Type B pancreatic cell (in vitro differentiated cells): ENCODE measurements around the gene TMEM200C. TPM values are rescaled to one million over a fixed set of nuclear protein-coding genes. Genes with fewer than 3 reads are reported as not detected.

Experiments used
- DNase-seq: peaks from one replicate; pipeline ENCODE4 v3.0.0; 2021; ENCODE audit warnings: mixed read lengths; ENCODE audit not compliant: unreplicated experiment; ENCODE audit errors: extremely low spot score
- H3K27ac Mint-ChIP-seq: 2 replicates; pipeline ENCODE4 v1.8.0; 2021; ENCODE audit warnings: mild to moderate bottlenecking, mixed read lengths
- H3K27me3 Mint-ChIP-seq: 2 replicates; pipeline ENCODE4 v1.8.0; 2021; ENCODE audit warnings: mixed read lengths
- H3K36me3 Mint-ChIP-seq: 2 replicates; pipeline ENCODE4 v1.8.0; 2021; ENCODE audit warnings: mixed read lengths
- H3K4me1 Mint-ChIP-seq: one replicate; pipeline ENCODE4 v1.8.0; 2021; ENCODE audit warnings: mixed read lengths; ENCODE audit not compliant: unreplicated experiment
- H3K4me3 Mint-ChIP-seq: 2 replicates; pipeline ENCODE4 v1.8.0; 2021; ENCODE audit warnings: mild to moderate bottlenecking, mixed read lengths
- H3K9me3 Mint-ChIP-seq: 2 replicates; pipeline ENCODE4 v1.8.0; 2021; ENCODE audit warnings: mixed read lengths
- total RNA-seq: library from RNA; stranded (reverse); gene quantifications from 2 replicates; pipeline ENCODE4 v1.2.1, GENCODE V29; 2021; ENCODE audit warnings: low replicate concordance
- TF ChIP-seq, protein P1 (sequence below): fragments of 200-600 bp; sonication (generic); conservative IDR thresholded peaks from 2 replicates; pipeline ENCODE4 v1.5.0; 2021; ENCODE audit warnings: antibody characterized with exemption, mild to moderate bottlenecking

The TMEM200C gene
- total RNA-seq, 1 donor from 2014 or later, result 26.1 TPM

- Mint-ChIP-seq H3K4me3 (no peak overlapping the region), H3K9me3 (no peaks in the 10 kb centered on the region), H3K36me3 (no peaks in the 10 kb centered on the region), H3K27me3 (peaks cover 3% of the 10 kb centered on the region), H3K4me1 (no peaks in the 10 kb centered on the region), H3K27ac (no peak overlapping the region)
- DNase-seq, result no peak
- TF ChIP-seq, protein P1, sequence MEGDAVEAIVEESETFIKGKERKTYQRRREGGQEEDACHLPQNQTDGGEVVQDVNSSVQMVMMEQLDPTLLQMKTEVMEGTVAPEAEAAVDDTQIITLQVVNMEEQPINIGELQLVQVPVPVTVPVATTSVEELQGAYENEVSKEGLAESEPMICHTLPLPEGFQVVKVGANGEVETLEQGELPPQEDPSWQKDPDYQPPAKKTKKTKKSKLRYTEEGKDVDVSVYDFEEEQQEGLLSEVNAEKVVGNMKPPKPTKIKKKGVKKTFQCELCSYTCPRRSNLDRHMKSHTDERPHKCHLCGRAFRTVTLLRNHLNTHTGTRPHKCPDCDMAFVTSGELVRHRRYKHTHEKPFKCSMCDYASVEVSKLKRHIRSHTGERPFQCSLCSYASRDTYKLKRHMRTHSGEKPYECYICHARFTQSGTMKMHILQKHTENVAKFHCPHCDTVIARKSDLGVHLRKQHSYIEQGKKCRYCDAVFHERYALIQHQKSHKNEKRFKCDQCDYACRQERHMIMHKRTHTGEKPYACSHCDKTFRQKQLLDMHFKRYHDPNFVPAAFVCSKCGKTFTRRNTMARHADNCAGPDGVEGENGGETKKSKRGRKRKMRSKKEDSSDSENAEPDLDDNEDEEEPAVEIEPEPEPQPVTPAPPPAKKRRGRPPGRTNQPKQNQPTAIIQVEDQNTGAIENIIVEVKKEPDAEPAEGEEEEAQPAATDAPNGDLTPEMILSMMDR, result no peak
Measured at GRCh38 chr18:5914951-5915350, 19.6 kb upstream of the TMEM200C start.

DNA sequence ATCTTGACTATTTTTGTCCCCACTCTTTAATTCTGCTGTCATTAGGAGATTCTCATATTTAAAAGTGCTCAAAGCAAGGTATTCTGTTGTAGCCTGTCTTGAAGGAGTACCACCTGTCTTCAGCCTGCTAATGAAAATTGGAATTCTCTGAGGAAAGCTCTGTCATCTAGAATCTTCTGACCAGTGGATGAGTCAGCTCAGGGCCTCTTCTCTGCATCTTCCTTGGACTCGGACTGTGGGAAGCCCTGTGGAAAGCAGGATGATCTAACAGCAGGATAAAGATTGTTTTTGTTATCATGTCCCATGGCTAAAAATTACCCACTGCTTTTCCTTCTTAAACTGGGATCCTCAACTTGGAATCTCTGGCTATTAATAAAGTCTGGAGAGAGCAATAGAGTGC is 18.7 kb upstream of the TMEM200C start:
- H3K9me3 Mint-ChIP-seq, result no peaks in the 10 kb centered on the region
- H3K27ac Mint-ChIP-seq, result no peak overlapping the region
- DNase-seq, result no peak
- no peaks in the 10 kb centered on the region for H3K4me1 Mint-ChIP-seq
- TF ChIP-seq, protein P1, result no peak
- no peaks in the 10 kb centered on the region for H3K36me3 Mint-ChIP-seq
- no peaks in the 10 kb centered on the region for H3K27me3 Mint-ChIP-seq
- no peak overlapping the region for H3K4me3 Mint-ChIP-seq

- Mint-ChIP-seq H3K36me3 (no peaks in the 10 kb centered on the region), H3K27ac (no peak overlapping the region), H3K27me3 (no peaks in the 10 kb centered on the region), H3K9me3 (no peaks in the 10 kb centered on the region), H3K4me1 (no peaks in the 10 kb centered on the region), H3K4me3 (no peak overlapping the region)
- no peak for DNase-seq
- TF ChIP-seq, protein P1, result no peak
Measured at GRCh38 chr18:5912566-5912965, 17.2 kb upstream of the TMEM200C start.

GRCh38 chr18:5909125-5909524 is 13.8 kb upstream of the TMEM200C start:
- Mint-ChIP-seq H3K4me3 (no peak overlapping the region), H3K27me3 (peaks cover 5% of the 10 kb centered on the region), H3K4me1 (no peaks in the 10 kb centered on the region), H3K9me3 (peaks cover 5% of the 10 kb centered on the region), H3K27ac (no peak overlapping the region), H3K36me3 (peaks cover 9% of the 10 kb centered on the region)
- TF ChIP-seq, protein P1, result no peak
- no peak for DNase-seq

DNA sequence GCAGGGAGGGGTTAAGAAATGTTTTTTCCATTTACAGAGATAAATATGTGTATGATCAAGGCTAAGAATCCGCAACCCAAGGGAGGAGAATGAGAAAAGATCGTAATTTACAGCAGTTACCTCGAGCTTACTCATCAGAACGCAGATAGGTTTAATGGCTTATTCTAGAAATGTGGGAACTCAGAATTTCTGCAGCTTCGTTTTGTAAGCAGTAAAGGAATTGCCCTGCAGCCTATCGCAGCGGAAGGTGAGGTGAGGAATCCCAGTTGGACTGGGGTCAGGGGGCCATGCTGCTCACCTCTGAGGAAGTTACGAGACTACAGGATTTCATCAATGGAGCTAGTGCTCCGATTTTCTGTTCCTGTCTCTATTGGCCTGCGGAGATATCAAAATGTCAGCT is 8.1 kb upstream of the TMEM200C start:
- Mint-ChIP-seq H3K4me3 (no peak overlapping the region), H3K27ac (no peak overlapping the region), H3K27me3 (peaks cover 36% of the 10 kb centered on the region), H3K36me3 (peaks cover 34% of the 10 kb centered on the region), H3K9me3 (peaks cover 5% of the 10 kb centered on the region), H3K4me1 (no peaks in the 10 kb centered on the region)
- TF ChIP-seq, protein P1, result no peak
- no peak for DNase-seq

DNA sequence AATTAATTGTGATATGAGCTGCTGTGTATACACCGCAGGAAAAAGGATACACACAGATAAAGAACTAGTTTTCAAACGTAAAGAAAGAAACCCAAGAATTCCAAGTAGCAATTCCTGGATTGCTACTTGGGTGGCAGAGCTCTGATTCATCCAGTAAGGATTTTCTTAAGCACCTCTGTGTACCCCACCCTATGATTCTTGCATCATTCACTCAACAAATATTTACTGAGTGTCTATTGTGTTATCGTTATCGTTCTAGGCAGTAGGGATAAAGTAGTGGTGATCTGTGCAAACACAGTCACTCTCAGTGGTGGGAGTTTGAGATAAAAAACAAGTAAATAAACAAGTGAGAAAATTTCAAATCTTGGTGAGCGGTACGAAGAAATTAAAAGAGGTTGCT is 4.9 kb upstream of the TMEM200C start:
- peaks cover 17% of the 10 kb centered on the region for H3K4me1 Mint-ChIP-seq
- no peak overlapping the region for H3K27ac Mint-ChIP-seq
- no peak for DNase-seq
- no peak overlapping the region for H3K4me3 Mint-ChIP-seq
- H3K9me3 Mint-ChIP-seq, result peaks cover 5% of the 10 kb centered on the region
- H3K36me3 Mint-ChIP-seq, result peaks cover 31% of the 10 kb centered on the region
- H3K27me3 Mint-ChIP-seq, result peaks cover 53% of the 10 kb centered on the region
- TF ChIP-seq, protein P1, result no peak
